Left forelimb (tissue), 1 donor: ENCODE data around the gene NTN5.
"Not testable (repeated sequence)": the region's sequence is repeated elsewhere in the genome, so short reads cannot be mapped to it uniquely, and the experiment has no call there.

Experiments
- DNase-seq: peaks from one replicate; pipeline ENCODE4 v3.0.0-alpha.2; 2018; ENCODE audit warnings: low spot score

Gene NTN5

GRCh38 chr19:48696353-48697010 is 23.7 kb upstream of the NTN5 start:
- DNase-seq: no peak

- DNase-seq: no peak
These were observed 23.0 kb upstream of the NTN5 start, which contains the start of gene FUT2 for GRCh38 chr19:48695743-48696352. Gene FUT2, plus strand, starts transcription at chr19:48695971. Its CDS starts 6,986 bp downstream, at chr19:48702957.

- DNase-seq: not testable (repeated sequence)
These were observed 20.8 kb upstream of the NTN5 start for GRCh38 chr19:48693629-48694028.

GRCh38 chr19:48689449-48689848 is 16.6 kb upstream of the NTN5 start:
- no peak for DNase-seq

DNA sequence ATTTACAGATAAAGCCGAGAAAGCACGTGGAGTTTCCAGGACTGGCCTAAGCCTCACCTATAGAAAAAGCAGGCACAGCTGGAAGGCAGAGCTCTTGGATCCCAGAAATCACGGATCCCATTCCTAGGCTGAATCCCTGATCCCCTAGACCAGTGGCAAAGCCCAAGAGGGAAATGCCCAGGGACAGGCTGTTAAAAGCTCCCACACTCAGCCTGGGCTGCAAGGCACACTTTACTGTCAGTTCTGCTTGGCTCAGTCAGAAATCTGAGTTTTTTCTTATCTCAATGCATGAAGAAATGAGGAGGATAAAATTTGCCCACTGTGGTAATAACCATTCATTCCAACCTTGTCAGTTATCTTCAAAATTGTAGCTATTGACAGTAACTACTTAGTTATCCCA is 15.0 kb upstream of the NTN5 start:
- no peak for DNase-seq

- not testable (repeated sequence) for DNase-seq
These were observed 13.8 kb upstream of the NTN5 start for GRCh38 chr19:48686637-48687036.

GRCh38 chr19:48686088-48686487 is 13.3 kb upstream of the NTN5 start:
- DNase-seq: no peak

DNA sequence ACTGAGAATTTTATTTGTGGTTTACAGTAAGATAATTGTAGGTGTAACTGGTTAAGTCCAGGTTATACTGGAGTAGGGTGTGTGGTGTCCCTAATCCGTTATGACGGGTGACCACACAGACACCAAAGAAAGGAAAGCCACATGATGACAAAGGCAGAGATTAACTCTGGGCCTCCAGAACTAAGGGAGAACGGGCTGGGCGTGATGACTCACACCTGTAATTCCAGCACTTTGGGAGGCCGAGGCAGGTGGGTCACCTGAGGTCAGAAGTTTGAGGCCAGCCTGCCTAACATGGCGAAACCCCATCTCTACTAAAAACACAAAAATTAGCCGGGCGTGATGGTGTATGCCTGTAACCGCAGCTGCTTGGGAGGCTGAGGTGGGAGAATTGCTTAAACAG is 12.8 kb upstream of the NTN5 start:
- no peak for DNase-seq

GRCh38 chr19:48683349-48683748 is 10.5 kb upstream of the NTN5 start:
- no peak for DNase-seq

DNA sequence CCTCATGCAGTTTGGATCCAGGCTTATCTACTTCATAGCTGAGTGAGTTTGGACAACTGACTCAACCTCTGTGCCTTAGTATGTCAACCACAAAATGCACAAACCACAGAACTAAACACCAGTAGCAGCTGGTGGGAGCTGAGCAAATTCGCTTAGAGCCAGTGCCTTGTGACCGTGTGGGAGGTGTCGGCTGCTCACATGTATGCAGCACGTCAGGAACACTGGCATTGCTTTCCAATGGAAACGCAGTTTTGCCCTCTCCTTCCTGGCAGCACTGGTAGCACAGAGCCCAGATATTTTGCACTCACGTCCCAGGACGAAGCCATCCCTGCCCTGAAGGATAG is 8.3 kb upstream of the NTN5 start:
- DNase-seq: no peak

DNA sequence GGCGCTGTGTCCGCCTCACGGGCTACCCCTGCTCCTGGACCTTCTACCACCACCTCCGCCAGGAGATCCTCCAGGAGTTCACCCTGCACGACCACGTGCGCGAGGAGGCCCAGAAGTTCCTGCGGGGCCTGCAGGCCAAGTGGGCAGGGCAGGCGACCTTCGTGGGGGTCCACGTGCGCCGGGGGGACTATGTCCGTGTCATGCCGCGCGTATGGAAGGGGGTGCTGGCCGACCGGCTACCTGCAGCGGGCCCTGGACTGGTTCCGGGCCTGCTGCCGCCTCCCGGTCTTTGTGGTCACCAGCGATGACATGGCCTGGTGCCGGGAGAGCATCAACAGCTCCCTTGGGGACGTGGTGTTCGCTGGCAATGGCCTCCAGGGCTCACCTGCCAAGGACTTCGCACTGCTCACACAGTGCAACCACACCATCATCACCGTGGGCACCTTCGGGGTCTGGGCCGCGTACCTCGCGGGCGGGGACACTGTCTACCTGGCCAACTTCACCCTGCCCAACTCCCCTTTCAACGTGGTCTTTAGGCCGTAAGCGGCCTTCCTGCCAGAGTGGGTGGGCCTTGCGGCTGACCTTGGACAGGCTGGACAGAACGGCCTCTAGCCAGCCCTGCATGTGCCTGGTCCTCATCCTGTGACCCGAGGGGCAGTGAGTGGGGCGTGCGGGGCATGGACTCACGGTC is 7.8 kb upstream of the NTN5 start:
- DNase-seq: no peak

DNA sequence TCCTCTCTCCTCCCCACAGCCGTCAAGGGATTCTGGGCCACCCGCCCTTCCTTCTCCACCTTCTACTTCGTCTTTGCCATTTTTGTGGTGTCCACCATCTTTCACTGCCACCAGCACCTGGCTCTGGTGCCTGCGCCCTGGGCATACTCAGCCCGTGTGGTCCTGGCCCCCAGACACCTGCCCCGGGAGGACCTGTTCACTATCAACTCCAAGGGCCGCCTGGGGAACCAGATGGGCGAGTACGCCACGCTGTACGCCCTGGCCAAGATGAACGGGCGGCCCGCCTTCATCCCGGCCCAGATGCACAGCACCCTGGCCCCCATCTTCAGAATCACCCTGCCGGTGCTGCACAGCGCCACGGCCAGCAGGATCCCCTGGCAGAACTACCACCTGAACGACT is 7.2 kb upstream of the NTN5 start:
- not testable (repeated sequence) for DNase-seq

GRCh38 chr19:48678201-48678600 is 5.4 kb upstream of the NTN5 start:
- no peak for DNase-seq

GRCh38 chr19:48676887-48677286 is 4.1 kb upstream of the NTN5 start:
- DNase-seq: no peak

GRCh38 chr19:48676487-48676886 is 3.7 kb upstream of the NTN5 start:
- no peak for DNase-seq

DNA sequence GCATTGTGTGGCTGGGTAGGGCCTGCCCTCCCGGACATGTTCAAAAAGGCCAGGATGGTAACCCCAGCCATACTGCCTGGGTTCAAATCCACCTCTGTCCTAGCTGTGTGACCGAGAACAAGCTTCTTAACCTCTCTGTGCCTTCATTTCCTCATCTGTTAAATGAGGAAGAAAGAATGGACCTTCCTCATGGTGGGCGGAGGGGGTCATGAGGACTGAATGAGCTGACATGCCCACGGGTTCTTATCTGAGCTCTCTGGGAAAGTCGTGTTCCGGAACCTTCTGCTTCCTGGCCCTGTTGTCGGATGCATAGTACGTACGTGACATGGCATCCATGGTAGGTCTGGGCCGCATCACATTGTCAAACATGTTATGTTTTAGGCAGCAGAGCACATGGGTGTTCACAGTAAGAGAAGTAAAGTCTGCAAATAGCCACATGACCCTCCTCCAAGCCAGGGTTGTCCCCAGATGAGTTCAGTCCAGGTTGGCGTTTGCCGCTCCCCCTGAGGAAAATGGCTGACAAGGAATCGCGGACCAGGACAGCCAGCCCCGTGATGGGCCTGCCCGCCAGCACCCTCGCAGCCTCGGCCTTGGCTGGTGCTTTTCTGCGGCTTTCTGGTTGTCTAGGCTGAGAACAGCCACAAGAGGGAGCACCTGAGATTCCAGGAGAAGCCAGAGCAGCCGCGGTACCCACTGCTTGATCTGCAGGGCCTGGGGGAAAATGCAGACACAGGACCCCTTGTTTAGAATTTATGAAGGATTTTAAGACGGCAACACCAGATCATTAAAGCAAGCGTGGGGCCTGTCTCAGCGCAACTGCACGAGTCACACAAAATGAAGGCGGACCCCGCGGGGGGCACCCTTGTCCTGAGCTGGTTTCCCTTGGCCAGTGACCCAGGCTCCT is 2.4 kb upstream of the NTN5 start:
- peak; percentile 82 for DNase-seq

GRCh38 chr19:48674216-48674809 is 1.5 kb upstream of the NTN5 start:
- no peak for DNase-seq

- no peak for DNase-seq
These were observed 751 bp upstream of the NTN5 start for GRCh38 chr19:48673436-48674100.

DNA sequence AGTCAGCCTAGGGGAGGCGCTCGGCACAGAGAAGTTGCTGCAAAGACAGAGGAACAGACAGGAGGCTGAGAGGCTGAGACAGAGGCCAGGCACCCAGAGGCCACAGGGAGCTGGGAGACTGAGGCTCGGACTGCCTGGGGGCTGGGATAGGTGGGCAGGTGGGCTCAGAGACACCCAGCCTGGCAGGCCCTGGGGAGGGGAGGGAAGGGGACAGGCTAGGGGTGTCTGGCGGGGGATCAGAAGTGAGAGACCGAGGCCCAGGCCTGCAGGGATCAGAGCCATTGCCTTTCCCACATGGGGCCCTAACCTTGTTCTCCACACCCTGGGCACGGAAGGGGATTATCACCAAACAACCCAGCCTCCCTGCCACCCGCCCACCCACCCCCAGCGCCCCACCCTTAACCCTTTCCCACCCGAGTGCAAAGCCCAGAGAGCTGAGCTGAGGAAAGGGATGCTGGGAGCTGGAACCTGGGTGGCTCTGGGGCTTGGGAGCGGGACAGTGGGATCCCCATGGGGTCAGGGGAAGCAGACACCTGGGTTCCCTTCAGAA is 1.3 kb downstream of the NTN5 start:
- no peak for DNase-seq

- DNase-seq: no peak
These were observed 1.9 kb downstream of the NTN5 start for GRCh38 chr19:48670699-48671445.
